HG03039 (cell line): ENCODE measurements around the gene GTPBP2.
"Not testable (repeated sequence)": the region's sequence is repeated elsewhere in the genome, so short reads cannot be mapped to it uniquely, and the experiment has no call there.

Source experiments
- ATAC-seq: cut with Tn5 transposase; IDR thresholded peaks from one replicate; pipeline ENCODE4 v1.9.1; 2021; ENCODE audit warnings: mild to moderate bottlenecking, moderate library complexity; ENCODE audit not compliant: unreplicated experiment

Gene GTPBP2

GRCh38 chr6:43625393-43625992, 3.6 kb downstream of the GTPBP2 start:
- ATAC-seq = no peak

- ATAC-seq = no peak
Observed at GRCh38 chr6:43624786-43625288, 4.2 kb downstream of the GTPBP2 start.

GRCh38 chr6:43623880-43624785, 4.9 kb downstream of the GTPBP2 start:
- no peak for ATAC-seq

- ATAC-seq = no peak
Observed at GRCh38 chr6:43622541-43622940, 6.5 kb downstream of the GTPBP2 start.

DNA sequence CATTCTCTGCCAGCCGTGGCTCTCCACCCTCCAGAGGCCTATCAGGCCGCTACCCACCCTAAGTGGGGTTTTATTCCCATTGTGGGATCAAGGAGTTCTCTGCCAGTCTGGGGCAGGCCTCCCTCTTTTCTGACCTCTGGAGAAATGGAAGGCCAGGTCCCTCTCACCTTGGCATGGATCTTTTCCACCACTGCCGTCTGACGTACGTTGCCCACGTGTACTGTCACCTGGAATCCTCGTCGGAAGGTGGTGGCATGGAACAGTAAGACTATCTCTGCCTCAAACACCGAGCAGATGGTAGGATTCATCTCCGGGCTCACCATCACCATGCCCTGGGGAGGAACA, 7.3 kb downstream of the GTPBP2 start:
- ATAC-seq = no peak

DNA sequence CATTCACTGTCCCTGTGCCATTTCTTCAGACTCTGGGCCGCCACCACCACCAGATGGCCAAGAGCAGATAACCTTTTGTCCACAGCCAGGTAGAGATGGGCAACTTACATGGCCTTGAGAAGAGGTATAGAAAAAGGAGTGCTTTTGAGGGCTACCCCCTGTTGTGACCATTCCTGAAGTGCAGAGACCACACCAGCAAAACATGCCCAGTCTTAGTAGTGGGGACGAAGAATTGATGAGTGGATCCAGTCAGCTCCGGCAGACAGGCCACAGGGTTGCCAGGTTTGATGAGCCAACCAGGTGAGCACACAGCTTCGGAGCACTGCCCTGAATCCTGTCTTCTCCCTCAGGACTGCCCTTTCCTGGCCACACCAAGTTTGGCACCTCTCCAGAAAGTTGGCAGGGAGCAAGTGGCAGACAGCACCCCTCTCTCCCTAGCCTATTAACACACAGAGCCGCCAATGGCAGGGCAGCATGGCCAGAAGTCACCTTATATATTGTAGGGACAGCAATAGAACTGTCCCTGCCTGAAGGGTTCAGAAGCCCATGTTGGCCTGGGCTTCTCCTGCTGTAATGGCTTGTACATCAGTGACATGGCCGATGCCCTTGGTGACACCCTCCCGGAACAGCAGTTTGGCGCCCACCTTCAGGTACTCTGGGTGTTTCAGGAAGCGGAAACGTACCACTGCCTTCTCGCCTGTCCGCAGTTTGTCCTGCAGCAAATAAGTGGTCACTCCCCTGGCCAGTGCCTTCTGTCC, 7.8 kb downstream of the GTPBP2 start:
- no peak for ATAC-seq

GRCh38 chr6:43616725-43617472, 12.2 kb downstream of the GTPBP2 start:
- no peak for ATAC-seq

DNA sequence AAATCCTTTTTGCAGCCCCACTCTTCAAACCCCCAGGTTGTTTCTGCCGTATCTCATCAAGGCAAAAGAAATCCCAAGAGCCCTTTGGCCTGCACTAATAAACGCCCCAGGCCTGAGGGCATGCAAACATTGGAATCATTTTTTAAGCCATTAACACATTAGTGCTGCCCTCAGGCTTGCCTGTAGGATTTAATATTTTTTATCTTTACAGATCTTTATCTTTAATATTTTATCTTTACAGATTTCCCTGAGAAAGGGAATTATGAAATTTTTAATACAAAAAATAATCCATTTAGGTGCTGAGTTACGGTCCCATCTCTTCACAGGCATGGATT, 14.7 kb downstream of the GTPBP2 start:
- no peak for ATAC-seq

DNA sequence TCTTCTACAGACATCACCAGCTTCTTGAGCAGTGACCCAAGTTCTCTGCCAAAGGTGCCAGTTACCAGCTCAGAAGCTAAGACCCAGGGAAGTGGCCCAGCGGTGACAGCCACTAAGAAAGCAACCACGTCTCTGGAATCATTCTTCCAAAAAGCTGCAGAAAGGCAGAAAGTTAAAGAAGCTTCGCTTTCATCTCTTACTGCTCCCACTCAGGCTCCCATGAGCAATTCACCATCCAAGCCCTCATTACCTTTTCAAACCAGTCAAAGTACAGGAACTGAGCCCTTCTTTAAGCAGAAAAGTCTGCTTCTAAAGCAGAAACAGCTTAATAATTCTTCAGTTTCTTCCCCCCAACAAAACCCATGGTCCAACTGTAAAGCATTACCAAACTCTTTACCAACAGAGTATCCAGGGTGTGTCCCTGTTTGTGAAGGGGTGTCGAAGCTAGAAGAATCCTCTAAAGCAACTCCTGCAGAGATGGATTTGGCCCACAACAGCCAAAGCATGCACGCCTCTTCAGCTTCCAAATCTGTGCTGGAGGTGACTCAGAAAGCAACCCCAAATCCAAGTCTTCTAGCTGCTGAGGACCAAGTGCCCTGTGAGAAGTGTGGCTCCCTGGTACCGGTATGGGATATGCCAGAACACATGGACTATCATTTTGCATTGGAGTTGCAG, 15.2 kb downstream of the GTPBP2 start:
- ATAC-seq = no peak

DNA sequence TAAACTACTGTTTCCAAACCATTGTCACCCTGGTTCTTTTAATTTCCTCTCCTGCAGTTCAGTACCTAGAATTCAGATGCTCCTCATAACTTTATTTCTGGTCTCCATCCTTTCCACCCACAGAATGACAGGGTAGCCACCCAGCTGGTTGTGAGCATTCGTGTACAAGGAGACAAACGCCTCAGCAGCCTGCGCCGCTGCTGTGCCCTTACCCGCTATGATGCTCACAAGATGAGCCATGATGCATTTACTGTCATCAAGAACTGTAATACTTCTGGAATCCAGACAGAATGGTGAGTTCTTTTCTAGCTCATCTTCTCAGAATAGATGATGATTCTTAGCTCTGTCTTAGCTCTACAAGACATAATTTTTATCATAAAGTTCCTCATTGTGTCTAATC, 18.6 kb downstream of the GTPBP2 start:
- no peak for ATAC-seq

GRCh38 chr6:43609402-43609801, 19.7 kb downstream of the GTPBP2 start:
- ATAC-seq = no peak

GRCh38 chr6:43608807-43609206, 20.3 kb downstream of the GTPBP2 start:
- ATAC-seq = no peak

DNA sequence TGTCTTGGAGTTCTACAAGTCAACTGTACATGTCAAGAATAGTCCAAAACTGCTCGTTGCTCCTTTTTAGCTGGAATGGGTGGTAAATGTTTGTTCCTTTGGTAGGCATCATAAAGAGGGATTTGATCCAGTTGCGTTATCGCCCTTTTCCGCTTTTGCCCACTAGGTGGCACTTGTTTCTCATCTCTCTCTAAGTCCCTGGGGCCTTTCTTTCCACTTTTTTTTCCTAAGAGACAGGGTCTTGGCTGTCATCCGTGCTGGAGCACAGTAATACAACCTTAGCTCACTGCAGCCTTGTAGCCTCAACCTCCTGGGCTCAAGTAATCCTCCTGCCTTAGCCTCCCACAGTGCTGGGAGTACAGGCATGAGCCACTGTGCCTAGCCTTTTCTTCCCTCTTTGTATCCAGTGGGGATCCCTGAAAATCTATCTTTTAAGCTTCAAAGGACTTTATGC, 20.7 kb downstream of the GTPBP2 start:
- no peak for ATAC-seq

- ATAC-seq = no peak
Observed at GRCh38 chr6:43606019-43606418, 23.0 kb downstream of the GTPBP2 start.

- ATAC-seq = no peak
Observed at GRCh38 chr6:43604174-43604573, 24.9 kb downstream of the GTPBP2 start.

DNA sequence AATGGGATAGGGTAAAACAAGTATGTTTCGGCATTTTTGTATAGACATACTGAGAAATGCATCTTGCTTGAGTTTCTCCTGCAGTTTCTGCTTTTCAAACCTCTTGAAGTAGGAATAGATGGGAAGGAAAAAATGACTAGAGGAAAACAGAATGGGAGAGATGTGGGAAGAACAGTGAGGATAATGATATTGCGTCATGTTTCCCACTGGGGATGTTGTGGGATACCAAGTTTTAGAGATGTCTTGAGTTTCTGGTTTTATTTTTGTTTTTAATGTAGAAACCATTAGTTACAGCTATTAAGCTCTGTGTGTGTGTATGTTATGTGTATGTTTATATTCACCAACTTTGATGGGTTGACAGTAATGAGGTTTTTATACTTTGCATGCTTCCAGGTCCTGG, 28.5 kb downstream of the GTPBP2 start:
- ATAC-seq = no peak

DNA sequence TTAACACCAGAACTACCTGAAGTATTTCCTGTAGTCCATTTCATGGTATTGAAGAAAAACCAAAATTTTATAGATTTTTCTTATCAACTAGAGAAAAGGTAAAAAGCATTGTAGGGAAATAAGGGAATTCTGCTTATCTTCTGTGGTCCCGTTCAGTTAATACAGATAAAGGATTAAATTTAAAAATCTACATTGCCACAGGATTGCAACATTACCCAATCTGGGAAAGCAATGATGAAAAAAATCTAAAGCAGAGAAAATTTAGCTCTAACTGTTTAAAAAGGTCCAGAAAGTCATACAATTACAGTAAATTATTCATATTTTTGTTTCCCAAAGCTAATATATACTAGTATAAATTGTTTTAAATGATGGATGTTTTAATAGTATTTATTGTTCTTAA, 35.1 kb downstream of the GTPBP2 start:
- no peak for ATAC-seq

DNA sequence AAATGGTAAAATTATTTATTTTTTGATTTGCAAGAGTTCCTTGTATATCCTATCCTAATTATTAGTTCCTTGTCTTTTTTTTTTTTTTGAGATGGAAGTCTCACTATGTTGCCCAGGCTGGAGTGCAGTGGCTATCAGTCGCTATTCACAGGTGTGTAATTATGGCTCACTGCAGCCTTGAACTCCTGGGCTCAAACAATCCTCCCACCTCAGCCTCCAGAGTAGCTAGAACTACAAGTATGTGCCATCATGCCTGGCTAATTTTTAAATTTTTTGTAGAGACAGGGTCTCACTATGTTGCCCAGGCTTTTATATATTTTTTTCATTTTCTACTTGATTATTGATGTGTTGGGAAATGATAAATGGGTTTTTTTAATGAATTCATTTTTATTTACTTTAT, 39.5 kb downstream of the GTPBP2 start:
- not testable (repeated sequence) for ATAC-seq

- no peak for ATAC-seq
Observed at GRCh38 chr6:43588194-43588593, 40.9 kb downstream of the GTPBP2 start.

DNA sequence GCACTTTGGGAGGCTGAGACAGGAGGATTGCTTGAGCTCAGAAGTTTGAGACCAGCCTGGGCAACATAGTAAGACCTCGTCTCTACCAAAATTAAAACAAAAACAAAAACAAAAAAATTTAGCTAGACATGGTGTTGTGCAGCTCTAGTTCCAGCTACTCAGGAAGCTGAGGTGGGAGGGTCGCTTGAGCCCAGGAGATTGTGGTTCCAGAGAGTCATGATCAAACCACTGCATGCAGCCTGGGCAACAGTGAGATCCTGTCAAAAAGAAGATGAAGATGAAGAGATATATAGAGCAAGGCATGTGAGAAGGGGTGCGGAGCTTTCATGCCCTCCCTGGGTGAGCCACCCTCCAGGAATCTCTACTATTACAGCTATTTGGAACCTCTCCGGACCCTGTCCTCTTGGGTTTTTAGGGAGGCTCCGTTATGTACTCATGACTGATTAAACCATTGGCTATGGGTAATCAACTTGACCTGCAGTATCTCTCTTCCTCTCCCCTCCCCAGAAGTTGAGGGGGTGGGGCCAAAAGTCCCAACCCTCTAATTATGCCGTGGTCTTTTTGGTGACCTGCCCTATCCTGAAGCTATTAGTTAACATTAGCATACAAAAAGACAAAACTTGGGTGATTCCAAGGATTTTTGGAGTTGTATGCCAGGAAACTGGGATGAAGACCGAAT, 44.0 kb downstream of the GTPBP2 start:
- ATAC-seq = no peak
